ENCODE results near the gene FUCA2.

The FUCA2 gene

GRCh38 chr6:143490775-143491174 lies 20.7 kb downstream of the FUCA2 start:
- no peaks in the 10 kb centered on the region for H3K4me1 ChIP-seq (ENCODE audit: insufficient read depth, low read length, poor library complexity, severe bottlenecking)
- no peaks in the 10 kb centered on the region for H3K9me3 ChIP-seq (ENCODE audit: insufficient read depth, low read depth, low read length)
- no peaks in the 10 kb centered on the region for H4K20me1 ChIP-seq (ENCODE audit: insufficient read depth, low read length, poor library complexity, severe bottlenecking)
- H3K36me3 ChIP-seq (ENCODE audit: insufficient read depth, low read length), result peaks cover 5% of the 10 kb centered on the region; the same call in 1 of the 2 replicates
- no peak overlapping the region for H3K4me3 ChIP-seq (ENCODE audit: low read length, poor library complexity, severe bottlenecking)
- no peaks in the 10 kb centered on the region for H3K79me2 ChIP-seq (ENCODE audit: insufficient read depth, low read length)
- H3K9ac ChIP-seq (ENCODE audit: low read depth, low read length, poor library complexity, severe bottlenecking), result no peak overlapping the region
- H3F3A ChIP-seq (ENCODE audit: low read depth), result no peaks in the 10 kb centered on the region
- H3K27me3 ChIP-seq (ENCODE audit: insufficient read depth, low read length, poor library complexity, severe bottlenecking), result no peaks in the 10 kb centered on the region
- no peak overlapping the region for H2AFZ ChIP-seq (ENCODE audit: low read length)
- H3K9me2 ChIP-seq (replicated peaks; ENCODE audit: low read depth, low read length), result no peaks in the 10 kb centered on the region
- H3K4me2 ChIP-seq (ENCODE audit: low read depth, low read length, poor library complexity, severe bottlenecking), result no peak overlapping the region
- TF ChIP-seq EZH2phosphoT487 (IDR thresholded peaks at IDR 0.05; ENCODE audit: borderline replicate concordance) (no peak), CTCF (conservative IDR thresholded peaks at IDR 0.05; ENCODE audit: low read length) (no peak)

DNA sequence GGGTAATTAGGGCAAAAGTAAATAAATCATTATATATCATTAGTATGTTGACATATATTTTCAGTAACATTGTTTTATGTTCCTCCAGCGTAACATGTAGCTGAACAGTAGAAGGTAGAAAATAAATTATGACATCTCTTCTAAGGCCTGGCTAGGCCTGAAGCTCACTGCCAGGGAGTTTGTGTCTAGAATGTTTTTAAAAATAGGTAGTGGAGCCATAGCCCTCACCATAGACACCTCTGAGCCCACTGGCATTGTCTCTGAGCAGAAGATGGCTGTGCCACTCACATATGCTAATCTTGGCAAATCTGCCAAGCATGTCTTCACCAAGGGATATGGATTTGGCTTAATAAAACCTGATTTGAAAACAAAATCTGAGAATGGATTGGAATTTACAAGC lies 21.3 kb downstream of the FUCA2 start:
- H3K4me2 ChIP-seq (ENCODE audit: low read depth, low read length, poor library complexity, severe bottlenecking), result no peak overlapping the region
- H3K36me3 ChIP-seq (ENCODE audit: insufficient read depth, low read length), result peaks cover 5% of the 10 kb centered on the region; the same call in 1 of the 2 replicates

GRCh38 chr6:143486752-143487151 lies 24.8 kb downstream of the FUCA2 start:
- H3K4me3 ChIP-seq (ENCODE audit: low read length, poor library complexity, severe bottlenecking), result no peak overlapping the region
- TF ChIP-seq EZH2phosphoT487 (IDR thresholded peaks at IDR 0.05; ENCODE audit: borderline replicate concordance) (no peak), CTCF (conservative IDR thresholded peaks at IDR 0.05; ENCODE audit: low read length) (no peak)
- H3K27me3 ChIP-seq (ENCODE audit: insufficient read depth, low read length, poor library complexity, severe bottlenecking), result no peaks in the 10 kb centered on the region
- H3K9ac ChIP-seq (ENCODE audit: low read depth, low read length, poor library complexity, severe bottlenecking), result no peak overlapping the region
- H3K9me3 ChIP-seq (ENCODE audit: insufficient read depth, low read depth, low read length), result no peaks in the 10 kb centered on the region
- no peaks in the 10 kb centered on the region for H3K9me2 ChIP-seq (replicated peaks; ENCODE audit: low read depth, low read length)
- H2AFZ ChIP-seq (ENCODE audit: low read length), result no peak overlapping the region
- H3K4me1 ChIP-seq (ENCODE audit: insufficient read depth, low read length, poor library complexity, severe bottlenecking), result no peaks in the 10 kb centered on the region
- H3K4me2 ChIP-seq (ENCODE audit: low read depth, low read length, poor library complexity, severe bottlenecking), result no peak overlapping the region
- H3K36me3 ChIP-seq (ENCODE audit: insufficient read depth, low read length), result no peaks in the 10 kb centered on the region
- H4K20me1 ChIP-seq (ENCODE audit: insufficient read depth, low read length, poor library complexity, severe bottlenecking), result no peaks in the 10 kb centered on the region
- H3K79me2 ChIP-seq (ENCODE audit: insufficient read depth, low read length), result no peaks in the 10 kb centered on the region
- no peaks in the 10 kb centered on the region for H3F3A ChIP-seq (ENCODE audit: low read depth)

More for the DNA sequence above, 21.3 kb downstream of the FUCA2 start:
- no peak overlapping the region for H3K4me3 ChIP-seq (ENCODE audit: low read length, poor library complexity, severe bottlenecking)
- no peaks in the 10 kb centered on the region for H3K4me1 ChIP-seq (ENCODE audit: insufficient read depth, low read length, poor library complexity, severe bottlenecking)
- H3K79me2 ChIP-seq (ENCODE audit: insufficient read depth, low read length), result no peaks in the 10 kb centered on the region
- no peaks in the 10 kb centered on the region for H3K9me2 ChIP-seq (replicated peaks; ENCODE audit: low read depth, low read length)
- TF ChIP-seq CTCF (conservative IDR thresholded peaks at IDR 0.05; ENCODE audit: low read length) (no peak), EZH2phosphoT487 (IDR thresholded peaks at IDR 0.05; ENCODE audit: borderline replicate concordance) (no peak)
- H2AFZ ChIP-seq (ENCODE audit: low read length), result no peak overlapping the region
- no peaks in the 10 kb centered on the region for H3K27me3 ChIP-seq (ENCODE audit: insufficient read depth, low read length, poor library complexity, severe bottlenecking)
- H4K20me1 ChIP-seq (ENCODE audit: insufficient read depth, low read length, poor library complexity, severe bottlenecking), result no peaks in the 10 kb centered on the region
- H3F3A ChIP-seq (ENCODE audit: low read depth), result no peaks in the 10 kb centered on the region
- H3K9ac ChIP-seq (ENCODE audit: low read depth, low read length, poor library complexity, severe bottlenecking), result no peak overlapping the region
- H3K9me3 ChIP-seq (ENCODE audit: insufficient read depth, low read depth, low read length), result no peaks in the 10 kb centered on the region
